GM12864 (cell line): ENCODE measurements around the gene AOPEP.

Experiments
- DNase-seq: peaks from one replicate; pipeline ENCODE4 v3.0.0-alpha.2; 2011; ENCODE audit warnings: low read depth
- H3K4me3 ChIP-seq: 2 replicates; pipeline ENCODE4 v1.5.1; 2011; ENCODE audit warnings: mild to moderate bottlenecking, low read depth, low read length, control low read depth
- TF ChIP-seq, protein P1 (sequence below): IDR thresholded peaks from 2 replicates; pipeline ENCODE4 v1.5.1; 2011; ENCODE audit warnings: low read depth, mild to moderate bottlenecking, moderate library complexity, low read length, control low read depth, inconsistent platforms; ENCODE audit errors: missing control alignments

AOPEP gene, protein sequence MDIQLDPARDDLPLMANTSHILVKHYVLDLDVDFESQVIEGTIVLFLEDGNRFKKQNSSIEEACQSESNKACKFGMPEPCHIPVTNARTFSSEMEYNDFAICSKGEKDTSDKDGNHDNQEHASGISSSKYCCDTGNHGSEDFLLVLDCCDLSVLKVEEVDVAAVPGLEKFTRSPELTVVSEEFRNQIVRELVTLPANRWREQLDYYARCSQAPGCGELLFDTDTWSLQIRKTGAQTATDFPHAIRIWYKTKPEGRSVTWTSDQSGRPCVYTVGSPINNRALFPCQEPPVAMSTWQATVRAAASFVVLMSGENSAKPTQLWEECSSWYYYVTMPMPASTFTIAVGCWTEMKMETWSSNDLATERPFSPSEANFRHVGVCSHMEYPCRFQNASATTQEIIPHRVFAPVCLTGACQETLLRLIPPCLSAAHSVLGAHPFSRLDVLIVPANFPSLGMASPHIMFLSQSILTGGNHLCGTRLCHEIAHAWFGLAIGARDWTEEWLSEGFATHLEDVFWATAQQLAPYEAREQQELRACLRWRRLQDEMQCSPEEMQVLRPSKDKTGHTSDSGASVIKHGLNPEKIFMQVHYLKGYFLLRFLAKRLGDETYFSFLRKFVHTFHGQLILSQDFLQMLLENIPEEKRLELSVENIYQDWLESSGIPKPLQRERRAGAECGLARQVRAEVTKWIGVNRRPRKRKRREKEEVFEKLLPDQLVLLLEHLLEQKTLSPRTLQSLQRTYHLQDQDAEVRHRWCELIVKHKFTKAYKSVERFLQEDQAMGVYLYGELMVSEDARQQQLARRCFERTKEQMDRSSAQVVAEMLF

DNA sequence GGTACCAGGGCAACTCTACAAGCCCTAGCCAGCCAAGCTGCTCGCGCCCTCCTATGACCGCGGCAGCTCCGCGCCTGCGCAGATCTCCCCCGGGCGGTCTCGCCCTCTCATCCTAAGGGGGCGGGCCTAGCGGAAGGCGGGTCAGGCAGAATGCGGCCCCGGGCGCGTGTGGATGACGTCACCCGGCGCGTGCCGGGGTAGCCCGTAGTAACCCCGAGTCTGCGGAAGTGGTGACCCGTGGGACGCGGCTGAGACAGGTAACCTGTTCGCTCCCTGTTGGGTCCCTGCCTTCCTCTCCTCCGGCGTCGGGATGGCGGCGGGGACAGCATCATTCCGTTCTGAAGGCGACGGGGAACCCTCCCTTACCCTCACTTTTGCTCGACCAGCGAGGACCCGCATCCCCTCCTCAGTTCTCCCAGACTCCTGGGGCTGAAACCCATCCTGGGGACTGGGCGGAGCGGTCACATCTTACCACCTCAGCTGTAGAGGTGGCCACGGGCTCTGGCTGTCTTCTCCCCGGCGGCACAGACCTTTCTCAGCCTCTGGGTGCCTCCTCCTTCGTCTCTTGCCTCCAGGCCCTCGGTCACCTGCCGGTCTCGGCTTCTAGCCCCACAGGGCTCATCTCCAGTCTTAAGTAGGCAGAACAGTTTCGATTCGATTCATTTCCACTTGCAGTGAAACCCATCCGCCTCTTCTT is at the start of gene AOPEP:
AOPEP (plus strand) TSS at position 205 of the 697 bp plus-strand sequence. CDS start 33,085 bp downstream, outside the sequence.
- peak within 1 kb of the TSS; percentile 81 for H3K4me3 ChIP-seq

DNA sequence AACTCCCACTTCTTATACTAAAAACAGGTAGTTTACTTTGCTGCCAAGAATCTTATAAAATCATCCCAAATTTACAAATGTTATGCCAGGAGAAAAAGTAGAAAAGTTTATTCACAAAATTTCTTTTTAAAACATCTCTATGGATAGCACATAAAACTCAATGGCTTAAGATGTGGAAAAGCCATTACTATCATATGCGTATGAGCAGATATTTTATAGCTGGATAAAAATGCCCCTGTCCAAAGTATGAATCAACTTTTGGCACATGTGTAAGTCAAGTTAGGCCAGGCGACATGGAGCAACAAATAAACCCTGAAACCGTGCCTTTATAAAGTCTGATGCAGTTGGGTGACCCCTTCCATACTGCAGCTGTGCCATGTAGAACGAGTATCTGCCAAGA is 48.6 kb upstream of the AOPEP start:
- TF ChIP-seq, protein P1, sequence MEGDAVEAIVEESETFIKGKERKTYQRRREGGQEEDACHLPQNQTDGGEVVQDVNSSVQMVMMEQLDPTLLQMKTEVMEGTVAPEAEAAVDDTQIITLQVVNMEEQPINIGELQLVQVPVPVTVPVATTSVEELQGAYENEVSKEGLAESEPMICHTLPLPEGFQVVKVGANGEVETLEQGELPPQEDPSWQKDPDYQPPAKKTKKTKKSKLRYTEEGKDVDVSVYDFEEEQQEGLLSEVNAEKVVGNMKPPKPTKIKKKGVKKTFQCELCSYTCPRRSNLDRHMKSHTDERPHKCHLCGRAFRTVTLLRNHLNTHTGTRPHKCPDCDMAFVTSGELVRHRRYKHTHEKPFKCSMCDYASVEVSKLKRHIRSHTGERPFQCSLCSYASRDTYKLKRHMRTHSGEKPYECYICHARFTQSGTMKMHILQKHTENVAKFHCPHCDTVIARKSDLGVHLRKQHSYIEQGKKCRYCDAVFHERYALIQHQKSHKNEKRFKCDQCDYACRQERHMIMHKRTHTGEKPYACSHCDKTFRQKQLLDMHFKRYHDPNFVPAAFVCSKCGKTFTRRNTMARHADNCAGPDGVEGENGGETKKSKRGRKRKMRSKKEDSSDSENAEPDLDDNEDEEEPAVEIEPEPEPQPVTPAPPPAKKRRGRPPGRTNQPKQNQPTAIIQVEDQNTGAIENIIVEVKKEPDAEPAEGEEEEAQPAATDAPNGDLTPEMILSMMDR = no peak
- DNase-seq = no peak
- no peak overlapping the region for H3K4me3 ChIP-seq

More for the DNA sequence above, at the start of gene AOPEP:
- DNase-seq = peak; percentile 83
- TF ChIP-seq, protein P1 = no peak

DNA sequence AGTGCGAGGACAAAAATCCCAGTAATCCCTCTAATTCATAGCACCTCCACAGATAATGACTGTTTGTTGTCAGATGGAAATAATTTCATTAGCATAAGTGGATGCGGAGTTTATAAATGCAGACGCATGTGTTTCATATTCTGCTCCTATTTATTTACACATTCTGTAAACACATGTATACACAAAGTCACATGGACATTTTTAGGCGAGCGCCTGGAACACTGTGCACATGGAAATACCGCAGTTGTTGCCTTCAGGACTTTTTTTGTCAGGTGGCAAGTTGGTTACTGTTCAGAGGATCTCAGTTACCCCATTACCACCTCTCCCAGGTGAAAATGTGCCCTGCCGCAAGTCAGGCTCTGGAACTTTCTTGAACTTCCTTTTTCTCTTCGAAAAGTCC is 46.9 kb upstream of the AOPEP start:
- DNase-seq = no peak
- H3K4me3 ChIP-seq = no peak overlapping the region
- TF ChIP-seq, protein P1 = no peak

DNA sequence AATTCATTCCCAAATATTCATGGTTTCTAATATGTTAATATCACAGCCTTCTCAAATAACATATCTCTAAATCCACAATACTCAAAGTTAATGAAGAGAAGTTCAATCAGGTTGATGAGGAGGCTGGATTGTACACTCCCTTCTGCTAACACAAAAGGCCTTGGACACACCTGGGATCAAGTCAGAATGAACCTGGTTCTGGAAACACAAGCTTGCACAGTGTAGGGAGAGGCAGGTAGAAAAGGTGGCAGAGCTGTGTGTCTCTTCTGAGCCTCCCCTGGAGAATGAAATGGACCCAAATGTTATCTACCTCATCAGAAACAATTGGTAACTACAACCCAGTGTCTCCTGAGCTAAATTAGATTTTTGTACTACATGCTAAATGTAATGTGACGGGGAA is 46.5 kb upstream of the AOPEP start:
- no peak for DNase-seq
- no peak overlapping the region for H3K4me3 ChIP-seq
- TF ChIP-seq, protein P1 = no peak

DNA sequence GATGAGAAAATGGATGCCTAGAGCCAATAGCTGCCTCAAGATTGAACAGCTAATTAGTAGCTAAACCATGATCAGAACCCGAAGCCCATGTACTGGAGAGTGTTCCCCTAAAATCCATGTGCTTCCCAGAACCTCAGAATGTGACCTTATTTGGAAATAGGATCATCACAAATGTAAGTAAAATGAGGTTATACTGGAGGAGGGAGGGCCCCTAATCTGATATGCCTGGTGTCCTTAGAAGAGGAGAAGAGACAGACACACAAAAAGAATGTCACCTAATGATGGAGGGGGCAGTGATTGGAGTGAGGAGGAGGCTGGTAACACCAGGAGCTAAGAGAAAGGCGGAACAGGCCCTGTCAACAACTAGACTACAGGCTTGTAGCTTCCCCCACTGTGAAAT is 45.9 kb upstream of the AOPEP start:
- DNase-seq = no peak

DNA sequence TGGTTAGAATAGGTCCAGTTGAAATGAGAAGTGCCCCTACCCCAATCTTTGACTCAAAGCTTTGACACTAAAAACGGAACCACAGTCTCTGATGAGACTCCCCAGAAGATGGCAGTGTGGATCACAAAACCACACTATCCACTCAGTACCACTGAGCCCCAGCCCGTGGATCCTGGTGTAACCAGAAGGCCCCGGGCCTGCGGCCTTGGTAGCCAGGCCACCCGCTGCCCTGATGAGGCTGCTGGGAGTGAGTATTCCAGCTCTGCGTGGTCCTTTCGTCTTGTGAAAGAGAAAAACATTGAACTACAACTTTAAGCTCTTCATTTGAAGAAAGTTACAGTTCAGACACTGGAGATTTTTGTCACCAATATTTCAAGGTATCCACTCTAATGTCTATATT is 45.0 kb upstream of the AOPEP start:
- TF ChIP-seq, protein P1 = peak; percentile 77
- peak; percentile 29 for DNase-seq

More for the DNA sequence above, 45.9 kb upstream of the AOPEP start:
- no peak overlapping the region for H3K4me3 ChIP-seq
- TF ChIP-seq, protein P1 = no peak

More for the DNA sequence above, 45.0 kb upstream of the AOPEP start:
- no peak overlapping the region for H3K4me3 ChIP-seq
